ENCODE results near the gene DNASE1L1.

DNASE1L1 gene

GRCh38 chrX:154409222-154409871 lies at the start of gene DNASE1L1:
TSS of gene DNASE1L1 (minus strand) at chrX:154409254. CDS start at chrX:154405568, 3,686 bp downstream.
- peak; percentile 82 for DNase-seq (ENCODE audit: low spot score)

DNA sequence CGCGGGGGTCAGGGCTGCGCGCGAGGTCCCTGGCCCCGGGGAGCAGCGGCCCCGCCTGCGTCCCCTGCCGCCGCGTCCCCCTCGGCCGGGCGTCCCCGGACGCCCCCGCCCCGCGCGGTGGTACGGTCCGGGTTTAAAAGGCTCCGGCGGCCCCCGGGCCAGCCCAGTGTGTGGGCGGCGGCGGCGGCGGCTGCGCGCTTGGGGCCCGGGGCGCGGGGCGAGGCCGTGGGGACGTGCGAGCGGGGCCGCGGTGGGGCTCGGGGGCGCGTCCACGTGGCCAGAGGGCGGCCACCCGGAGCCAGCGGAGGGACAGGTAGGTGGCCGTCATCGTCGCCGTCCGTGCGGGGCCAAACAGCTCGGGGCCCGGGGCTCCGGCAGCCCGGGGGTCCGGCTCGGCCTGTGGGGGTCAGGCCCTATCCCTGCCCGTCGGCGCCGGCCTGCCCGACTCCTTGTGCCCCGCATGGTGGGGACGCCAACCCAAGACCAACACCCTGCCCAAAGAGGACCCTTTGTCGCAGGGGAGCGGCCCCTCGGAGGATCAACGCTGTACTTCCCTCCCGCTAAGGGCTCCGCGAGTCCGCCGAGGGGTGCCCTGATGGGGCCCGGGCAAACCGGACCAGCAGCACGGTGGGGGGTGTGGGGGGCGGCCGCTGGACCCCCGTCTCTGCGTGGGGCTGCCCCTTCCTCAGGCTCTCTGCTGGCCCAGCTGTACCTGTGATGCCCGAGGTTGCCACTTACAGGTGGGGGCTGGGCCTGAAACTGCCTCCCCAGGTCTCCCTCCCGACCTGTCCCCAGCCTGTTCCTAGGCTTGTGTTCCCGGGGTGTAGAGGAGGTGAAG lies 49.3 kb upstream of the DNASE1L1 start, which contains the start of gene PLXNA3:
TSS of gene PLXNA3 (plus strand) at position 166 of the 838 bp plus-strand sequence. CDS start 1,903 bp downstream, outside the sequence.
- DNase-seq (ENCODE audit: low spot score): peak; percentile 84

GRCh38 chrX:154457491-154458115 lies 48.5 kb upstream of the DNASE1L1 start:
- DNase-seq (ENCODE audit: low spot score): peak; percentile 86

- no peak for DNase-seq (ENCODE audit: low spot score)
Observed at GRCh38 chrX:154452823-154453222, 43.8 kb upstream of the DNASE1L1 start.

DNA sequence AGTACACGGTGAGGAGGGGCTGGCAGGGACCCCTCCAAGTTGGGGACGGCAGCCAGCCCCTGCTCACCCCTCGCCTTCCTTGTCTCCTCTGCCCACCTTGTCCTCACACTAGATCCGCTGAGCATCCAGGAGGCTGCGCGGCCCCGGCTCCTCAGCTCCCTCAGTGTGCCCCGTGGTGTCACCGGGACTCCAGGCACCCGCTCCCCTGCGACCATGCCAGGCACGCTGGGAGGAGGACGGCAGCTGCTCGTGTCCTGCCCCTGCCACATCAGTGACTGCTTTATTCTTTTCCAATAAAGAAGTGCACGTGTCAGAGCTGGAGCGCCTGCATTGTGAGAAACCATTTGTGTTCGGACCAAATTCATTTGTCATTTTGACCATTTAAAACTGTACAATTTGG lies 41.3 kb upstream of the DNASE1L1 start:
- no peak for DNase-seq (ENCODE audit: low spot score)

- no peak for DNase-seq (ENCODE audit: low spot score)
Observed at GRCh38 chrX:154449618-154450017, 40.6 kb upstream of the DNASE1L1 start.

GRCh38 chrX:154448484-154448883 lies 39.4 kb upstream of the DNASE1L1 start:
- DNase-seq (ENCODE audit: low spot score): no peak

GRCh38 chrX:154446430-154446829 lies 37.4 kb upstream of the DNASE1L1 start:
- no peak for DNase-seq (ENCODE audit: low spot score)

DNA sequence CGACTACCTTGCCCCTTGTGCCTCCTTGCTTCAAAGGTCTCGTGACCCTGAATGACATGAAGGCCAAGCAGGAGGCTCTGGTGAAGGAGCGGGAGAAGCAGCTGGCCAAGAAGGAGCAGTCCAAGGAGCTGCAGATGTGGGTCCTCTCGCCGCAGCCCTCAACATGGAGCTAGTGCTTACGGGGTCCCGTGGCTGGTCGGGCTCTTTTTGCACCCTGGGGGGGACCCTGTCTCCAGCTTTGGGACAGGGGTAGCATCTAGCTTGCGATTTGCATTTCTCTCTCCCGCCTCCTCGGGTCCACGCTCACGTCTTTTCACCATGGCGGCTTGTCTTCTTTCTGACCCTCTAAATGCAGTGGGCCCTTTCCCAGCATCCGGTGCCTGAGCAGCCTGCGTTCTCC lies 36.7 kb upstream of the DNASE1L1 start:
- DNase-seq (ENCODE audit: low spot score): no peak

DNA sequence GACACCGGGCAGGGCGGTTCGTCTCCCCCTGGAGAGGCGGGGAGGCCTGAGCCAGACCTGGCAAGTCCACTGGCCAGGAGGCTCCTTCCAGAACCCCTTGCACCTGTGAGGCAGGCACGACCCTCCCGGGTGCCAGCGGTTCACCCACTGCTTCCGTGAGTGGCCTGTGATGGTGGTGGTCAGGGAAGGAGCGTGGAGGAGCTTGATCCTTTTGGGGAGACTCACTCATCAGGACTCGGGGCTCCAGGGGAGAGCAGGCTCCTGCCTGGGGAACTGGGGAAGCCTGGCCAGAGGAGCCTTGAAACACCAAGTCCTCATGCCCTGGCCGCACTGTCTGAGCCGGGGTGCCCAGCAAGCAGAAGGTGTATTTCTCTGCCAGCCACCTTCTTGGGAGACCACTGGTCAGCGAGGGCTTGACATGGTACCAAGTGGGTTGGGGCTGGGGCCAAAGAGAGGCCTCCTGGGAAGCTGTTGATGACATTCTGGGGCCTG lies 35.7 kb upstream of the DNASE1L1 start:
- peak; percentile 5 for DNase-seq (ENCODE audit: low spot score)

GRCh38 chrX:154443992-154444754 lies 35.1 kb upstream of the DNASE1L1 start, which contains the start of gene FAM50A:
TSS of gene FAM50A (plus strand) at chrX:154444141. CDS start at chrX:154444236, 95 bp downstream.
- peak; percentile 91 for DNase-seq (ENCODE audit: low spot score)

GRCh38 chrX:154443479-154443910 lies 34.4 kb upstream of the DNASE1L1 start:
- DNase-seq (ENCODE audit: low spot score): peak; percentile 10

GRCh38 chrX:154441984-154442707 lies 33.1 kb upstream of the DNASE1L1 start:
- DNase-seq (ENCODE audit: low spot score): no peak

- DNase-seq (ENCODE audit: low spot score): no peak
Observed at GRCh38 chrX:154441564-154441963, 32.5 kb upstream of the DNASE1L1 start.

- DNase-seq (ENCODE audit: low spot score): no peak
Observed at GRCh38 chrX:154440623-154441357, 31.7 kb upstream of the DNASE1L1 start.

- DNase-seq (ENCODE audit: low spot score): no peak
Observed at GRCh38 chrX:154439841-154440240, 30.8 kb upstream of the DNASE1L1 start.

DNA sequence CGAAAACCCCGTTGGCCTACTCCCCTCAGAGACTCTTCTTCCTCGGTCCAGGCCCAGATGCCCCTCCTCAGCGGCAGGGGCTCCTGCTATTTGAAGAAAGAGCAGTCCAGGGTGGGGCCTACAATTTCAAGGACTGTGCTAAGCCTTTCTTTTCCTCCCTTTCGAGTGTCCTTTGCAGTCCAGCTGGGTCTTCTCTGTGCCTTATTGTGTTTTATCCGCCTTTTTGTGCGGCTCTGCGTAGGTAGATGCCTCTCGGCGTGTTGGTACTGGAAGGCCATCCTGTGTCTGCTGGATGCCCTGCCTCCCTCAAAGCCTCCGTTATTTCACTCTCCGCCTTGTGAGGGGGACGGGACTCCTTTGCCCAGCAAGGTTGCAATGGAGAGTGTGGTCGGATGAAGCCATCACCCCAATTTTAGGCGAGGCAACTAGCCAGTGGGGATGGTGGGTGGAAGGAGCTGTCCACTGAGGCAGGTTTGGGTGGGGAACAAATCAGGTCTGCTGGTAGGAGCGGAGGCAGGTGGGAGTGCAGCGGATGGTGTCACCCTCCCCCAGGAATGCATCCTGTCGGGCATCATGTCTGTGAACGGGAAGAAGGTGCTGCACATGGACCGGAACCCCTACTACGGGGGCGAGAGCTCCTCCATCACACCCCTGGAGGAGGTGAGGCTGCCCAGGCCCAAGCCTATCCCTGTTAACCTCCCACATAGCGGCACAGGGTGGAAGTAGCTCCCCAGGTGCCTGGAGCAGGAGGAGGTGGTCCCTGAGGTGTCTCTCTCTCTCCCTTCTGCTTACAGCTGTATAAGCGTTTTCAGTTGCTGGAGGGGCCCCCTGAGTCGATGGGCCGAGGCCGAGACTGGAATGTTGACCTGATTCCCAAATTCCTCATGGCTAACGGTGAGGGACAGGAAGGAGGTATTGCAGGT lies 29.2 kb upstream of the DNASE1L1 start:
- DNase-seq (ENCODE audit: low spot score): no peak

DNA sequence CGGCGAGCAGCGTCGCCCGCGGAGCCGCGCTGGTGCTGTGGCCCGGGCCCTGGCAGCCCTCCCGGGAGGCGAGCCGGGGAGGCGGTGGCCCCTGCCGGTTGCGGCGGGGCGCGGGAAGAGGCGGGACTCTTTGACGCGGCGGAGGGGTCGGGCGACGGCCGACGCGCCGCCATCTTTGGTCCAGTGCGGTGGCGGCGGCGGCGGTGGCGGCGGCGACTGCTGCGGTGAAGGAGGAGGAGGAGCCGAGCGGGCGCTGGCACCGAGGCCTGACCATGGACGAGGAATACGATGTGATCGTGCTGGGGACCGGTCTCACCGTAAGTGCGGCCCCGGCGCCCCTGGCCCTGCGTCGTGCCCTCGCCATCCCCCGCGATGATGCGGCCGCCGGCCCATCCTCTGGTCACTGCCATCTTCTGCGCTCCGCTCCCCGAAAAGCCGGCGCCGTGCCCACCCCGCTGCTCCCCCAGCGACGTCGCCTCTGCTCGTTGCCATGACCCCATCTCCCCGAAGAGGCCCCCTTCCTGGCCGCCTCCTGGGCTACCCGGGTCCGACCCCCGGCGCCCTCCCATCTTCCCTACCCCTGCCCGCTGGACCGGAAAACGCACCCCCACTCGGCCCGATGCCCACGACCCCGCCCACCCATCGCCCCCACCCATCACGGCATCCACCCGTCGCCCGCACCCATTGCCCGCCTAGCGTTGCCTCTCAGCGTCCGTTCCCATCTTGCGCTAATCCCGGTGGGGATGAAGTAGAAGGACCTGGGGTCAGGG lies 28.1 kb upstream of the DNASE1L1 start, which contains the start of gene GDI1:
TSS of gene GDI1 (plus strand) at position 172 of the 770 bp plus-strand sequence. CDS start at position 273, 101 bp downstream.
- peak; percentile 66 for DNase-seq (ENCODE audit: low spot score)

All from GM03348 (cell line).